Anterior cingulate cortex (tissue), 58 donors: ENCODE results near the gene TBC1D5.
"Not testable (repeated sequence)": the region's sequence is repeated elsewhere in the genome, so short reads cannot be mapped to it uniquely, and the experiment has no call there.

Experiments
- DNase-seq, 58 donors: peaks; one replicate each; lab custom pipeline; 2025; lab: John Stamatoyannopoulos, UW

Gene TBC1D5

DNA sequence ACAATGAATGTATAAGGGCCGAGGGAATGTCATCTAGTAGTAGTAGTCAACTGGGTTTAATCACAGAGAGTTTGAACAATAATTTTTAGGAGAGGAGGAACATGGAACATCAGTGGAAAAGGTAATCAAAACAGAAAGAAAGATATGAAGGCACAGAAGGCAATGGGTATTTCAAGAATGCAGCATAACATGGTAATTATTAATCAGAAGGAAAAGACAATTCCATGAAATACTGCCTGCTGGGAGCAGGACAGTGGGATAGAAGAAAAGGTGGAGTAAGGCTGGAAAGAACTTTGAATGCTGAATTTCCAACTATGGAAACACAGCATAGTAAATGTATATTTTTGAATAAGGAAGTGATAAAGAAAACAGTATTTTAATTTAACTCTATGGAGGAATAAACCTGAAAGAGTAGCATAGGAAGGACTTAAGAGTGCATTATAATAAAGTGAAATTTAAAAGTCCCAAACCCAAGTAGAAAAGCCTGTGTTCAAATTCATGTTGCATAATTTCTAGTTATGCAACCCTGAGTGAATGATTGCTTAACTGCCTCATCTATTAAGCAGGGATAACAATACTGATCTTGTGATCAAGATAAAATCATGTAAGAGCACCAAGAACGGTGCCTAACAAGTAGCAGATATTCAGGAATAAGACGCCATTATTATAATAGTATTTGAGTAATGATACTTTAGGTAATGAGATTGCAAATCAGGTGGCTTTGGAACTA is 357.7 kb downstream of the TBC1D5 start:
- DNase-seq: no peak

DNA sequence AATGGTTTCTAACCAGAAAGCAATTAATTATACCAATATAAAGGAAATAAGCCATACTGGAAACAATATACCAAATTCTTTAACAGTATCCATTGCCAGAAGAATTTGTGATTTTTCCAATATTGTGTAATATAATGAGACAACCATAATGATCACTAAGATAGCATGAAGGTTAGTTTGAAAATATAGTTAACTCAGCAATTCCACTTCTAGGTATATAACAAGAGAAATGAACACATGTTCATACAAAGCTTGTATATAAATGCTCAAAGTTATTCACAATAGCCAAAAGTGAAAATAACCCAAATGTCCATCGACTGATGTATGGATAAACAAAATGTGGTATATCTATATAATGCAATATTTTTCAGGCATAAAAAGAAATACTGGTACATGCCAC is 369.1 kb downstream of the TBC1D5 start:
- no peak for DNase-seq

DNA sequence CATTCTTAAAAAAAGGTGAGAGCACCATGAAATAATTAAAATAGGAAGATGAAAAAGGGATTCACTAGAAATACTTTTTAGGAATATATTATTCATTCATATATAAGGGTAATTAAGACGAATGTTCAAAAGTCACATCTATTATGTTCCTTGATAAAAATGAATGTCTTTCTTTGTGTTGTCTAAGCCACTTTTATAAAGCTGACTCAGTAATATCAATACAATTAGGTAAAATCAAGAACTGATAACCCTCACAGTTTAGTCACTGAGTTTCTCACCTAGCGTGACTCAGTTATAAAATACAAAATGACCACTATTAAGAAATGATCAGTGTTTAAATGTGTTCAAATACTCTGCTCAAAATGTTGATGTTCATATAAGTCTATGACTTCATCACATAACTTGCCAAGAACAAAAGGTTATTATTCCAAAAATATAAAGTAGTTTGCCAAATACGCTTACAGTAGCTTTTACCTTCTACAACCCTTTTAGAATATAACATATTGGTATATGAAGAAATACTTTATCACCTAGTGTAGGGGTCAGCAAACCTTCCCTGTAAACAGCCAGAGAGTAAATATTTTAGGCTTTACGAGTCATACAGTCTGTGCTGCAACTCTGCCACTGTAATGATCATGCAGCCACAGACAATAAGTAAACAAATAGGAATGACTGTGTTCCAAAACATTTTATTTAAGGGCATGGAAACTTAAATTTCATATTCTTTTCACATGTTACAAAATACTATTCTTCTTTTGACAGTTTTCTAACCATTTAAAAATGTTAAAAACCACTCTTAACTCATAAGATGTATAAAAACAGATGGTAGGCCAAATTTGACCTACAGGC is 369.8 kb downstream of the TBC1D5 start:
- DNase-seq: no peak

DNA sequence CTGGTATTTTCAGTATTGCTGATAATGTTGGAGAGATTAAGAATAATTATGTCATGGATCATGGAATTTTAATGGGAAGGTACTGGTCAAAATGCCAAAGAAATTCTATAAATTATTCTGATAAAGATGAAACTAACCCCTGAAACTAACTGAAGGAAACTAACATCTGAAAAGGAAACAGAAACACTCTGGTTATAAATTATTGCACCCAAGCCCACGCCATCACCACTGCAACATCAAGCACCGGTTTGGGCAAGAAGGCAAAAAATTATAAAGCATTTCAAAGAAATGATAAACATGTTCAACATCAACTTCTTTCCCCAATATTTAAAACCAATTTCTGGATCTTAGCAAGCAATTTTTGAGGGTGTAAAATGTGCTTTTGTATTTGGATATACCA is 372.5 kb downstream of the TBC1D5 start:
- no peak for DNase-seq

DNA sequence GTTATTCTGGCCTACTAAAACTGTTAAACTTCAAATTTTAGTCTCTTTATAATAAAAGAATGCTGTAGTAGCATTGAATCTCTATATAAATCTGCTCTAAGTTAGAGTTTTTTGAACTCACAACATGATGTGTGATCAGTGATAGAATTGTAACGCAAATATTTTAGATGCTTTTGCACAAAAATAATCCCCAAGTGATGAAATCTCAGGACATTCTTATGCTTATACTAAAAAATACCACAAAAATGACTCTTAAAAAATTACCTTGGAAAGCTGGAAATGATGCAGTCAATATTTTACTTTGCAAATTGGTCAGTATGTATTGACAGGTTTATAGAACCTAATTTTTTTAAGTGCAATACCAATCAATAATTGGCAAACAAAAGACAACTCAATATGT is 375.3 kb downstream of the TBC1D5 start:
- DNase-seq: no peak

DNA sequence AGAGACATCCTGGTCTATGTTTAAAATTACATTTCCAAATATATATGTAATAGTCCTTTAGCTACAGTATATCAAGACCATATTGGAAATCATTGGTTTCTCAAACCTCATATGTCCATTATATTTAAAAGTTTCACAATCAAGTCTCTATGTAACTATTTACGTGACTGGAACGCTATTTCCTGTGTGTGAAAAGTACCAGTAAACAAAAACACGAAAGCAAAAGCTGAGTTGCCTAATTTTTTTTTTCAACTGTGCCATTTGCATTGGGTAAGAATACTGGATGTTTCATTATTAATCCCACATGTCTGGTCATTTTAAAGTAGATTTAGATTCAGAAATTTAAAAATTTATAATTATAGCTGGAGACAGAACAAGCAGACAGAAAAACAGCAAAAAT is 381.4 kb downstream of the TBC1D5 start:
- DNase-seq: no peak

DNA sequence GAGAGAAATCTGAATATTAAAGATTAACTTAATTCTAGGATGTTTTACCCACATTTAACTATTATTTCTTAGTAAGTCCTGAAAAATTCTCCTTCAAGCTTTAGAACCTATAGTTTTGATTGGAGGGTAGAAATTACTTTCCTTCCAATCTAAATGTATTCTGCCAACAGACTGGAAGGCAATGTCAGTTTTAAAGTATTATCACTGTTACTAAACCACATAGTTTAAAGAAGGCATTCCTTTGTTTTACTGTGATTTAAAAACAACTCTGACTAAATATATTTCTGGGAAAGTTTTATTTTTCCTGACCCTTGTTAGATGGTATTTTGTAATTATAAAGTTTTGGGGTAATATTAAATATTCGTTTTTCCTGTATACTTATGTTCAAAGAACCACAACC is 382.5 kb downstream of the TBC1D5 start:
- no peak for DNase-seq

DNA sequence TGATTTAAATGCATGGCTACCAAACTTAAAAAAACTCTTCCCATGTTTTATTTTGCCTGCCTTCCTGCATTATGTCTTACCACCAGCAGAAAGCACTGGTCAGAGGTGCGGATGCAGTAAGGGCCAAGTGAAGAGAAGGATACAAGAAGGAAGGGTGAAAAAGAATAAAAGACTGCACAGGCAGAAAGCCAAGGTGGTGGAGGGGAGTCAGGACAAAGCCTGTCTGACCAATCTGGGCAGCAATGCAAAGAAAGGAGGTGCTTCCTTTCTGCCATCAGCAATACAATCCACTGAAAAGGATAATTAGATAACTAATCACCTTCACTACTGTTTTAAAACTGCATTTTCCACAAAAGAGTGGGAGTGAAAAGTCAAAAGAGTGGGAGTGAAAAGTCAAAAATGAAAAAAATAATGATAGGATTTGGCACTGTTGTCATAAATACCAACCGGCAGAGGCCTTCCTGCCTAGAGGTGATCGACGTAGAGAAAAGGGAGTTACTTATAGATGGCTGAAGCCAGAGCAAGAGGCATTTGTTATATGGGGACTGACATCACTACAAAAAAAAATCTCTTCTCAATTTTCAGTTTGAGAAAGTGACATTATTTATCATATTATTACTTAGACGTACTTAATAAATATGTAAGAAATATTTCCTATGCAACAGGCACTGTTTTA is 385.3 kb downstream of the TBC1D5 start:
- no peak for DNase-seq

DNA sequence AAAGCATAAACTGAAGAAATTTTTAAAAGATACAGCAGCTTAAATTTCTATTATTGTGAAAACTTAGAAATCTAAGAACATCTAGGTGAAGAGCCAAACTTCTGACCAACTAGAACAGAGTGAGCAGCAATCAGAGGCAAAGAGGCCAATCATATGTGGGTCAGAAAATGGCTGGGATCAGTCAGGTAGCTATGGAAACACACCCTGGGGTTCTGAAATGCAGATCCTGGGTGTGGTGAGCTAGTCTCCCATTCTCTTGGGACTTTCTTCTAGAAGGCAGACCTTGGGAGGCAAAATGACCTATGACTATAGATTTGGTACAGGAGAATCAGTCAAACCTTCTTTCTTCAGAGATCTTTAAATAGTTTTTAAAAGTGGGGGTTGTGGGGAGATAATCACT is 385.8 kb downstream of the TBC1D5 start:
- DNase-seq: no peak

DNA sequence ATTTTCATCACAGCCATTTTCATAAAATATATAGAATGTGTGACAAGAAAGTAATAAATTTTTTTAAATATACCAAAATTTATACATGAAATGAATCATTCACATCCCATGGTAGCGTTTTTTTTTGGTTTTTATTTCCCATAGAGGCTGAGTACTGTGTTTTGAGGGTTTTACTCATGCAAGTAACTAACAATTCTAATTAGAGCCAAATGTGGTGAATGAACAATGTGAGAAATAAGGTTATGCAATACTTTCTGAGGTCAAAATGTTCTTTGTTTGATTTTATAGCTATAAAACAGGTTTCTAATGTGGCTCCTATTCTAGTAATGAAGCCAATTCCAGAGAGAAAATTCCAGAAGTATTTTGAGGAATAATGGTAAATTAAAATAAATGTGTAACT is 386.8 kb downstream of the TBC1D5 start:
- DNase-seq: no peak

DNA sequence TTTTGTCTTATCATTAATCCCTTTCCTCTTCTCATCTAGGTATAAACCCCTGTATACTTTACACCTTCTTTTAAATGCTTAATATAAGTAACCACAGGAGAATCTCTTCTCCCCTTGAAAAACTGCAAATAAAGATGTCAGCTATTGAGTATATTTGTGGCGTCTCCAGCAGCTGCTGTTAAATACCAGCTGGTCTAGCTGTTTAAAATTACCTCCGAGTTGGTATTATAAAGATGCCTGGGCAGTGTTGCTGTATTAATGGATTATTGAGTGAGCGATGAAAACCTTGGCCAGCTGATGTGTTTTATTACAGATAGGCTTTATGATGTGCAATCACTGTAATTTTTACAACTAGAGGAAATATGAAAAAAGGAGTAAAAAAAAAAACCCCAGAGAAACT is 388.1 kb downstream of the TBC1D5 start:
- DNase-seq: no peak

DNA sequence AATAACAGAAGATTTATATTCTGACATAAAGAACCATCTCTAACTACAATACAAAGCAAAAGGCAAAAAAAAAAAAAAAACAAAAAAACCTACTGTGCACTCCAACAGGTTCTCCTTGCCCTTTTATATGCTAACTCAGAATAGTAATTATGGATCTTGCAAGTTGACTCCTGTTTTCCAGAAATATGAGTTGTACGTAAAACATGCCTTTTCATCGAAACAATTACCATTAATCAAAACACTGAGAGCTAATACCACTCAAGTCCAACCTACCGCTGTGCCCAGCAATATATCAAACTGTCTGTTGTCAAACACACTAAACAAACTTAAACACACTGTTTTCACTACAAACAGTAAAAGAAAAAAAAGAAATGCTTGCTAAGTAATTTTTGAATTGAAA is 389.8 kb downstream of the TBC1D5 start:
- no peak for DNase-seq

DNA sequence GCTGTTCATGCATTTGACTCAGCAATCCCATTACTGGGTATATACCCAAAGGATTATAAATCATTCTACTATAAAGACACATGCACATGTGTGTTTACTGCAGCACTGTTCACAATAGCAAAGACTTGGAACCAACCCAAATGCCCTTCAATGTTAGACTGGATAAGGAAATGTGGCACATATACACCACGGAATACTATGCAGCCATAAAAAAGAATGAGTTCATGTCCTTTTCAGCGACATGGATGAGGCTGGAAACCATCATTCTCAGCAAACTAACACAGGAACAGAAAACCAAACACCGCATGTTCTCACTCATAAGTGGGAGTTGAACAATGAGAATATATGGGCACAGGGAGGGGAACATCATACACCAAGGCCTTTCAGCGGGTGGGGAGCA is 391.2 kb downstream of the TBC1D5 start:
- DNase-seq: not testable (repeated sequence)

DNA sequence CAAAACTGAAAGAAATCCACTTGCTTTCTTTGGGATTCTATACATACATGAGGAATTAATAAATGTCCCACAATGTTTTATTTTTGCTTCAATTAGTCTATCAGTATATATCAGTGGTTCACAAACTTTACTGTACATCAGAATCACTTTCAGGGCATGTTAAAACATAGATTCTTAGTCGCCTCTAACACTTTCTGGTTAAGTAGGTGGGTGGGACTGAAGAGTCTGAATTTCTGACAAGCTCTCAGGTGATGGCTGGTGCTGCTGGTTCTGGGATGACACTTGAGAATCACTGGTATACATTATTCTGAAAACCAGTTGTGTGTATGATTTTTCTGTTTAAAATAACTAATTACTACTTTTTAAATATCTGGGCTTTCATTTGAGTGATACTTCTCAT is 393.3 kb downstream of the TBC1D5 start:
- DNase-seq: no peak

DNA sequence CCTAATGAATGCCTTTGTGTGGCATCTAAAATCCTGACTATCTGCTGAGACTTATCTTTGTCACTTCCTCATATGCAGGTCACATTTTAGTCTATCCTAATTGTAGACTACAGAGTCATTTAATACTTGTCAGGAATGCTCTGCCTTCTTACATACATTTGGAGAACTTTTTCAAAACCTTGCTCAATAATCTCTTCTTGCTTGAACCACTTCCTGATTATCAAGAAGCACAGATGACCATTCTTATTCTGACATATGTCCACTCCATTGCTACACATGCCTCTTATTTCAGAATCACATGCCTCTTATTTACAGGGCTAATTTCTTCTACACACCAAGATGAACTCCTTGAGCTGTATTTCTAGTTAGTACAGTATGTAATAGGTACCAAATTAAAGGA is 400.3 kb downstream of the TBC1D5 start:
- DNase-seq: no peak

DNA sequence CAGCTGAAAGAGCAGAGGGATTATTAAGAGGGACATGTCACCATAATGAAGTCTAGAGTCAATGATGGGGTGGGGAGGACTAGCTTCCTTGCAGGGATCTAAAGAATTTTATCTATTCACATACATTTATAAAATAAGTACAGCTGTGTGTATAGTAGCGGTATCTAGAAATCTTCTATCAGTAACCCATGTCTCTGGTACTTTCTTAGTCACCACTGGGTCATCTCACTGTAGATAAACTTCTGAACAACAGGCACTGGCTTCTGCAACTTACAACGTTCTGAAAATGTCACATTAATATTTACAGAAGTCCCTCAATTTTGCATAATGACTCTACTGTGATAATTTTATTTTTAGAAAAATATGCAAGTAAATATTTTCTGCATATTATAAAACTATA is 401.7 kb downstream of the TBC1D5 start:
- DNase-seq: no peak

DNA sequence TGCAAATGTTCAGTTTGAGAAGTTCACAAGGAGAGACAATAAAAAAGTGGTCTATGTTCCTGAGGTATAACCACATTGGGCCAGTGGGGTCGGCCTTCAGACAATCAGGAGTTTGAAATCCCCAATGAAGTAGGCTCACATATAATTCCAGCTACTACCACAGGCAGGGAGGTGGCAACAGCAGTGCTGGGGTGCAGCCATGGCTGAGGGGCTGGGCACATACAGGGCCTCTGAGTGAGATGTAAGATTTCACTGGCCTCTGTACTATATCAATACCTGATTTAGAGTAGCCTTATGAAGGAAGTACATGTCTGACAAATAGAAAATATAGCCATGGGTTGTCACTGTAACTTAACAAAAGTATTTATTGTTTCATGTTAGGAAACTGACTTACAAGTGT is 402.2 kb downstream of the TBC1D5 start:
- DNase-seq: no peak

DNA sequence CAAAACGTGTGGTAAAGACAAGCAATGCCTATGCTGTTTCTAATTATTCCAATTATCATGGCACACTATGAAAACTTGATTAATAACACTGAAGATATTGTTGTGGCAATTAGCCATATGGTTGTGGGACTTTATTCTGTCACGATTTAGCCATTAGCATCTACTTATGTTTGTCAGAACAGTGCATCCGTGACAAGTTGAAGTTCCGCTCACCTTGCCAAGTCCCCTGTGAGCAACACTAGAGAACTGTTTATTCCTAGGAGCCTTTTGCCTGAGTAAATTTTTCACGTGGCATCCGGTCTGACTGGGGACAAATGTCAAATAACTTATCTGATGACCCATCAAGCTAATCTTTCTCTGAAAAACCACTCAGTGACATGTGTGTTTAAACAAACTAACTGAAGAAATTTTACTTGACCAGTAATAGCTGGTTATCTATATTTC is 403.3 kb downstream of the TBC1D5 start:
- DNase-seq: no peak

DNA sequence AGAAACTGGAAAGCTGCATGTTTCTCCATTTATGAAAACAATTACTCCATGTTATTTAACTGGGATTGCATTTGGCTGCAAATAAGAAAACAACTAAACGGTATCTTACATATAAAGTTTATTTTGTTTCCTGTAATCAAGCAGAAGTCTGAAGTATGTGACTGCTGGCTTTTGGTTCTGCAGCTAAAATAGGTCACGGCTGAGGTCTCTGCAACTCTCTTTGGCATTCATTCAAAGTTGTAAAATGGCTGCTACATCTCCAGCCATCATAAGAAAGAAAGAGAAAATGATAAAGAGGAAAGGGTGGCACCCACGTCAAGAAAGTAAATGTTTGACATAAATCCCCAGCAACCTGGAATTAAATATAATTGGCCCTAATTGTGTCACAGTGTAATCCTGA is 406.1 kb downstream of the TBC1D5 start:
- no peak for DNase-seq

DNA sequence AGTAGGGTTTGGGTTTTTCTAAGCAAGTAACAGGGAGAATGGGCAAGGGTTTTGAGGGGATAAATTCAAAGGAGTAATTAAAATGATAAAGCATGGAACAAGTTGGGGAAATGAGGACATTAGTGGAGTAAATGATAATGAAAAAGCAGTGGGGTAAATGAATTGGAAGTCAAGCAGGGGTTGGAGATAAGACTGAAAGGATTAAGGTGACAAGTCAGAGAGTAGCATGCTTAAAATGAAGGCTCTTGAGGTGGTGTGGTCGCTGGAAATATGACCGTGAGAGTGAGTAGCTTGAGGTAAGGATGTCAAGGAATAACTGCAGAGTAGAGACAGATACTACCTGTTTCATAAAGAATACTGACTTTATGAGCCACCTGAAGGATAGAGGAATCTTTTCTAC is 408.5 kb downstream of the TBC1D5 start:
- DNase-seq: no peak

DNA sequence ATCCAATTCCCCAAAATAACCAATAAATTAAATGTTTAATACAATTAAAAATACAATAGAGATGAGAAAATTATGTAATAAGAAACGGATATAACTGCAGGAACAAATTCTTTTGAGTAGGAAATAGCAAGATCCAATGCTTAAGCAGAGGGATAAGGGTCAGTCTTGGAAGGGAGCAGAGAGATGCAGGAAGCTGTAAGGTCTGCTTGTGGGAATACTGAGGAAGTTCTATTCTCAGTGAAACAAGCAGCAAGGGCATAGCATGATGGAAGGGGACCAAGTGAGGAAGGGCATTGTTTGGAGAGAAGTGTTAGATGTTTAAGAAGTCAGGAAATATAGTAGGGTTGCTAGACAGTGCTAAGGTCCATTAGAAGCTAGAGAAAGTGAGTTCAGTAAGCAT is 409.0 kb downstream of the TBC1D5 start:
- DNase-seq: no peak

DNA sequence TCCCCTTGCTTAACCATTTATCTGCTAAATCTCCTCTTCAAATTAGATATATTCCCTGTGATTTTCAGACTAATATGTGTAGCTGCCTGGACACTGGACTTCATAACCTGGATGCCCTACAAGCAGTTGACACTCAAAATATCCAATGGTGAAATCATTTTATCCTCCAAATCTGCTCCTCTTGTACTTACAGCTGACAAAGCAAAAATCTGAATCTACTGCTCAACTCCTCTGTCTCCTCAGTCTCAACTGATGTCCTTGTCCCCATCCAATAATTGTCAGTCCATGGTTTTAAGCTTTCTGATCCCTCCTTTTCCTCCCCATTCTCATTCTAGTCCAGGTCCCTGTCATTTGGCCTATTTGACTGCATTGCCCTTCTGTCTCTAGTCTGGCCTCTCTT is 411.8 kb downstream of the TBC1D5 start:
- no peak for DNase-seq
